K562 (cell line): ENCODE measurements around the gene CAVIN1. TPM values are rescaled to one million over a fixed set of nuclear protein-coding genes. Genes with fewer than 3 reads are reported as not detected.
"Not testable (repeated sequence)": the region's sequence is repeated elsewhere in the genome, so short reads cannot be mapped to it uniquely, and the experiment has no call there.

ENCODE experiments used
- ATAC-seq: fragments of 200-7000 bp; cut with Tn5 transposase; 3 replicates; pipeline ENCODE4 v1.9.1; 2020; ENCODE audit warnings: moderate library complexity
- BruUV-seq: library from RNA; stranded (reverse); fragments of 400-500 nt; replicated peaks from 2 replicates; lab custom pipeline; 2021; lab: Mats Ljungman, UMichigan
- CTCF ChIA-PET: fragments of 300-600 bp; formaldehyde crosslinking; extraction: SDS; loops from one replicate; lab custom pipeline; 2021; ENCODE audit warnings: low intra/inter-chr PET ratio; lab: Yijun Ruan, JAX
- POLR2A ChIA-PET: fragments of 300-600, 350-650 bp; sonication (Branson Sonifier 250); formaldehyde crosslinking; extraction: SDS; loops from one replicate; lab custom pipeline; 2021; ENCODE audit warnings: antibody characterized with exemption, inconsistent platforms; lab: Yijun Ruan, JAX
- DNase-seq, 4 experiments: peaks; one replicate each; pipeline versions ENCODE4 v3.0.0 to v3.0.0-alpha.2; 2011 to 2018; ENCODE audit warnings: low spot score in 3 of 4, mixed read lengths in 3 of 4; ENCODE audit errors: extremely low read depth in 1 of 4
- FAIRE-seq: peaks from 2 replicates; lab custom pipeline; 2011; peaks lifted over from hg19 to GRCh38; lab: Jason Lieb, UNC
- H2AFZ ChIP-seq: 2 replicates; pipeline ENCODE4 v1.6.0; 2011; ENCODE audit warnings: low read depth, low read length, control low read depth, inconsistent platforms
- H3K27ac ChIP-seq: fragments of 200-600 bp; 3 replicates; pipeline ENCODE4 v1.8.0; 2011; ENCODE audit warnings: low read depth, mild to moderate bottlenecking, control low read depth, inconsistent platforms, low read length, moderate library complexity, mixed read lengths; ENCODE audit errors: extremely low read depth
- H3K27me3 ChIP-seq, 2 experiments: fragments of 300-600 bp in 1 of 2; 2 replicates in 1 of 2; 3 replicates in 1 of 2; pipeline versions ENCODE4 v1.6.0 to v1.8.0; 2011; ENCODE audit warnings: inconsistent platforms in 2 of 2, low read length in 2 of 2, mild to moderate bottlenecking in 1 of 2, mixed read lengths in 1 of 2, moderate library complexity in 1 of 2; ENCODE audit not compliant: control insufficient read depth in 2 of 2, insufficient read depth in 2 of 2
- H3K36me3 ChIP-seq: fragments of 300-600 bp; 3 replicates; pipeline ENCODE4 v1.8.0; 2011; ENCODE audit warnings: mild to moderate bottlenecking, low read length, inconsistent platforms; ENCODE audit not compliant: control insufficient read depth, insufficient read depth
- H3K4me1 ChIP-seq, 2 experiments: fragments of 200-600 bp in 1 of 2; replicated peaks in 1 of 2; 2 replicates in 1 of 2; 3 replicates in 1 of 2; pipeline versions ENCODE4 v1.5.1 to v1.8.0; 2011; ENCODE audit warnings: inconsistent platforms in 2 of 2, low read length in 2 of 2, mild to moderate bottlenecking in 1 of 2, mixed read lengths in 1 of 2, moderate library complexity in 1 of 2; ENCODE audit not compliant: control insufficient read depth in 2 of 2, insufficient read depth in 2 of 2
- H3K4me2 ChIP-seq: 2 replicates; pipeline ENCODE4 v1.6.1; 2011; ENCODE audit warnings: low read length, control low read depth, inconsistent platforms, mixed read lengths; ENCODE audit not compliant: insufficient read depth
- H3K4me3 ChIP-seq: fragments of 200-600 bp; sonication (generic), shearing (Covaris generic); 2 replicates; pipeline ENCODE4 v1.5.1; 2016; ENCODE audit warnings: control low read depth, inconsistent platforms
- H3K79me2 ChIP-seq: fragments of 200-600 bp; 3 replicates; pipeline ENCODE4 v1.8.0; 2011; ENCODE audit warnings: low read length, inconsistent platforms; ENCODE audit not compliant: control insufficient read depth, insufficient read depth
- H3K9ac ChIP-seq, 2 experiments: 2 replicates each; pipeline versions ENCODE4 v1.6.0 to v1.6.1; 2011; ENCODE audit warnings: low read depth in 2 of 2, low read length in 2 of 2, control low read depth in 1 of 2, inconsistent platforms in 1 of 2, mild to moderate bottlenecking in 1 of 2, mixed read lengths in 1 of 2; ENCODE audit not compliant: insufficient read depth in 1 of 2
- H3K9me1 ChIP-seq: one replicate; pipeline ENCODE4 v1.6.0; 2011; ENCODE audit warnings: inconsistent platforms, mild to moderate bottlenecking, low read length, moderate library complexity; ENCODE audit not compliant: control insufficient read depth, insufficient read depth
- H3K9me3 ChIP-seq: replicated peaks from 2 replicates; pipeline ENCODE4 v1.5.1; 2011; ENCODE audit warnings: low read depth, low read length, inconsistent platforms; ENCODE audit not compliant: control insufficient read depth, insufficient read depth
- H4K20me1 ChIP-seq: replicated peaks from 2 replicates; pipeline ENCODE4 v1.6.1; 2011; ENCODE audit warnings: low read length, inconsistent platforms, mixed read lengths; ENCODE audit not compliant: control insufficient read depth, insufficient read depth
- BDP1 ChIP-seq: IDR thresholded peaks from 3 replicates; pipeline ENCODE4 v1.6.1; 2011; ENCODE audit not compliant: insufficient read length, insufficient read depth
- ETS2 ChIP-seq: IDR thresholded peaks from 2 replicates; pipeline ENCODE4 v1.6.1; 2016; ENCODE audit warnings: borderline replicate concordance, missing genetic modification characterization, mild to moderate bottlenecking, moderate library complexity, missing compliant biosample characterization; ENCODE audit not compliant: poor library complexity, severe bottlenecking
- JUNB ChIP-seq: fragments of 450-650 bp; formaldehyde crosslinking; conservative IDR thresholded peaks from 2 replicates; pipeline ENCODE4 v1.4.0; 2020; ENCODE audit warnings: mild to moderate bottlenecking
- MTF1 ChIP-seq: fragments of 250-450 bp; sonication (Bioruptor Pico); IDR thresholded peaks from 2 replicates; pipeline ENCODE4 v1.9.0; 2021; ENCODE audit warnings: moderate library complexity, mild to moderate bottlenecking, inconsistent platforms, borderline replicate concordance
- NCOA2 ChIP-seq, 2 experiments: fragments of 450-650 bp; IDR thresholded peaks; 2 replicates each; pipeline ENCODE4 v1.6.1; 2018; ENCODE audit warnings: mild to moderate bottlenecking in 2 of 2, moderate library complexity in 1 of 2; ENCODE audit not compliant: partially characterized antibody in 2 of 2
- NFIX ChIP-seq: fragments of 250-450 bp; sonication (Bioruptor Pico); IDR thresholded peaks from 2 replicates; pipeline ENCODE4 v1.4.0; 2020; ENCODE audit warnings: low read depth, mild to moderate bottlenecking, moderate library complexity
- SRSF3 ChIP-seq: fragments of 200-400 bp; formaldehyde crosslinking; IDR thresholded peaks from 2 replicates; pipeline ENCODE4 v1.6.1; 2016; ENCODE audit warnings: mild to moderate bottlenecking, low read length, moderate library complexity; ENCODE audit not compliant: insufficient read depth
- THRAP3 ChIP-seq: fragments of 450-650 bp; IDR thresholded peaks from 2 replicates; pipeline ENCODE4 v1.6.1; 2016; ENCODE audit warnings: mild to moderate bottlenecking, inconsistent platforms, borderline replicate concordance
- ZNF253 ChIP-seq: fragments of 250-450 bp; sonication (Bioruptor Pico); conservative IDR thresholded peaks from 2 replicates; pipeline ENCODE4 v1.6.1; 2021; ENCODE audit warnings: mild to moderate bottlenecking
- WGBS: fragments of 100-300 bp; shearing (Covaris generic); methylation state at CpG from one replicate; pipeline ENCODE4 v1.1.6; 2016; ENCODE audit warnings: low coverage, mixed read lengths; ENCODE audit not compliant: insufficient coverage; ENCODE audit errors: missing lambda C conversion rate; 5-methylcytosine and 5-hydroxymethylcytosine counted together
- in situ Hi-C: fragments of 300-500 bp; cut with MboI; formaldehyde crosslinking; loops from 4 replicates; pipeline ENCODE4 v1.15.0; 2018; ENCODE audit warnings: inconsistent platforms, mixed read lengths
- intact Hi-C: fragments of 100-400 bp; cut with micrococcal nuclease; formaldehyde crosslinking; loops from 2 replicates; pipeline ENCODE4 v1.14.2; 2022
- polyA plus RNA-seq, 8 experiments: library from polyadenylated mRNA; depleted of rRNA in 4 of 8; stranded (reverse) in 5 of 8; unstranded in 3 of 8; fragments of >200 nt; fragmentation: Nextera tagmentation in 2 of 8; fragmentation: Illumina TruSeq in 1 of 8; extraction: Ambion mirVana in 2 of 8; extraction: Trizol in 1 of 8; gene quantifications; 2 replicates each; pipeline versions ENCODE4 v1.2.1 to v1.2.3, GENCODE V29; 2011 to 2014; ENCODE audit warnings: inconsistent platforms in 1 of 8, missing spikeins in 1 of 8
- total RNA-seq, 7 experiments: library from RNA; depleted of rRNA in 6 of 7; stranded (reverse); fragments of >200 nt in 6 of 7; fragmentation: Illumina TruSeq in 2 of 7; extraction: Trizol in 2 of 7; gene quantifications; 2 replicates each; pipeline versions ENCODE4 v1.2.1 to v1.2.3, GENCODE V29; 2011 to 2021; ENCODE audit warnings: low replicate concordance in 1 of 7

Gene CAVIN1
- total and polyA plus RNA-seq, 9 of the 15 experiments (the other 6 are each of a cell fraction or from before 2014, with no cell fraction given) = 6.8 to 162 (median 74.5) TPM

GRCh38 chr17:42395601-42396000 lies 27.5 kb downstream of the CAVIN1 start:
- H3K4me1 ChIP-seq, in situ Hi-C loops, H3K9me1 ChIP-seq, DNase-seq, H3K4me2 ChIP-seq, BruUV-seq, intact Hi-C loops, H3K27ac ChIP-seq, H3K79me2 ChIP-seq, H3K9me3 ChIP-seq, H2AFZ ChIP-seq, H3K9ac ChIP-seq, H3K27me3 ChIP-seq, H4K20me1 ChIP-seq, CTCF ChIA-PET, FAIRE-seq, H3K4me3 ChIP-seq, ATAC-seq, H3K36me3 ChIP-seq: not testable (repeated sequence)
- POLR2A ChIA-PET = interaction anchor here (1.1 kb wide), 1 partner anchor 120 kb away, joined by 4 read pairs; no protein-coding TSS in a partner anchor
- 94% methylated on average over 8 of the region's 8 CpGs for WGBS

GRCh38 chr17:42394838-42395237 lies 28.2 kb downstream of the CAVIN1 start:
- TF ChIP-seq NFIX (CRISPR knock-in tag) = no peak
- TF ChIP-seq SRSF3 = no peak
- TF ChIP-seq ZNF253 (CRISPR knock-in tag) = no peak
- no peak for TF ChIP-seq ETS2 (tag)
- TF ChIP-seq THRAP3 = no peak
- TF ChIP-seq MTF1 = no peak
- TF ChIP-seq NCOA2 (IDR thresholded peaks at IDR 0.05; ENCODE audit: partially characterized antibody in 2 of 2) = no peak
- no peak for TF ChIP-seq BDP1
- no peak for TF ChIP-seq JUNB (CRISPR knock-in tag)
- Histone ChIP-seq H3K27me3 (no peaks in the 10 kb centered on the region), H3K9ac (no peak overlapping the region), H3K4me3 (no peak overlapping the region), H3K79me2 (no peaks in the 10 kb centered on the region), H3K4me1 (no peaks in the 10 kb centered on the region; a peak in 2 of 5 replicates), H3K9me1 (no peaks in the 10 kb centered on the region), H4K20me1 (no peaks in the 10 kb centered on the region), H3K4me2 (no peak overlapping the region), H3K27ac (no peak overlapping the region), H3K36me3 (no peaks in the 10 kb centered on the region), H2AFZ (no peak overlapping the region), H3K9me3 (no peaks in the 10 kb centered on the region)
- ChIA-PET CTCF (no interaction called here), POLR2A (no interaction called here)
- BruUV-seq = no TSS peak
- WGBS = 92% methylated on average over 4 of the region's 4 CpGs
- ATAC-seq = no peak
- intact Hi-C loops (no loop called here), in situ Hi-C loops (no loop called here)
- no peak for DNase-seq
- no peak for FAIRE-seq
